SK-N-MC (cell line): ENCODE measurements around the gene CNOT8.
A peak's percentile ranks its signal among the peaks of the same experiment; 100 is the strongest.

Source experiments
- DNase-seq: peaks from one replicate; pipeline ENCODE4 v3.0.0-alpha.2; 2011; ENCODE audit warnings: low read depth, low spot score
- H3K27ac ChIP-seq: fragments of 200-600 bp; sonication (generic); 2 replicates; pipeline ENCODE4 v1.5.1; 2016; ENCODE audit warnings: mixed run types
- H3K36me3 ChIP-seq: fragments of 200-600 bp; sonication (generic); 2 replicates; pipeline ENCODE4 v1.6.1; 2017; ENCODE audit warnings: antibody characterized with exemption, low read length, mixed read lengths; ENCODE audit not compliant: insufficient read depth
- H3K4me3 ChIP-seq: fragments of 200-600 bp; sonication (generic); 2 replicates; pipeline ENCODE4 v1.5.1; 2016
- H3K9ac ChIP-seq: fragments of 200-600 bp; sonication (generic); 2 replicates; pipeline ENCODE4 v1.8.0; 2017; ENCODE audit warnings: mixed run types, mixed read lengths; ENCODE audit not compliant: insufficient read length
- H3K9me3 ChIP-seq: fragments of 200-600 bp; sonication (generic); 2 replicates; pipeline ENCODE4 v1.6.1; 2017; ENCODE audit warnings: low read depth, mild to moderate bottlenecking, antibody characterized with exemption, low read length, moderate library complexity, mixed read lengths
- EZH2 ChIP-seq: fragments of 200-600 bp; sonication (generic); IDR thresholded peaks from one replicate; pipeline ENCODE4 v1.6.1; 2017; ENCODE audit warnings: antibody characterized with exemption
- FOXP2 ChIP-seq: optimal IDR thresholded peaks from 2 replicates; pipeline ENCODE3; 2011; ENCODE audit warnings: mild to moderate bottlenecking, moderate library complexity; ENCODE audit not compliant: insufficient read depth; ENCODE audit errors: extremely low read length, control extremely low read depth
- POLR2AphosphoS5 ChIP-seq: IDR thresholded peaks from 2 replicates; pipeline ENCODE4 v1.6.1; 2012; ENCODE audit warnings: mild to moderate bottlenecking, low read depth, low read length, borderline replicate concordance

Gene CNOT8

DNA sequence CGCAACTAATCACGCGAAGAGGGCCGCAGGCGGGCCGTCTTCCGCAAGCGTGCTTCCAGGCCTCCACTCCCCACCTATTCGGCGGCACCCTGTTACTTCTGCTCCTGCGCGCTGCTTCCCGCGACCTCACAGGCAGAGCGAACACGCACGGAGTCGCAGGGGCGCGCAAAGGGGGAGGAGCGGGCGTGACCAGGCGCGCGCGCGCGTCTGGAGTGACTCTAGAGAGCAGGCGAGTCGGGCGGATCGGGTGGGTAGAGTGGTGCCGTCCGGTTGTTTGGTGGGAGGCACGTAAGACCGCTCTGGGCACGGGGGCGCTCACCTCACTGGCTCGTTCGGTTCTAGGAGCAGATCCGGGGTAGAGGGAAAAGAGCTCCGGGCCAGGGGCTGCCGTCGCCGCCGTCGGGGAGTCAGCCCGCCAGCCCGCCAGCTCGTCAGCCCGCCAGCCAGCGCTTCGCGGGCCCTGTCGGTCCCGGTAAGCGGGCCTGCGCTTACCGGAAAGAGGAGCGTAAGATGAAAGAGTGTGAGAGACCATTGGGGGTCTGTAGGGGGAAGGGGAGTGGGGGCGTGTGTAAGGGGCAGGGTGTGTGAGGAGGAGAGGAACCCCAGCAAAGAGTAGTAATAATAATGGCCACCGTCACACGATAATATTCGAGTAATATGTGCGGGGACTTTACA is at the start of gene CNOT8:
Gene CNOT8 (plus strand): TSS at position 331 of the 675 bp plus-strand sequence. CDS start 4,652 bp downstream, outside the sequence.
- Histone ChIP-seq H3K36me3 (peaks cover 16% of the 10 kb centered on the region), H3K9me3 (no peaks in the 10 kb centered on the region), H3K4me3 (peak within 1 kb of the TSS; percentile 87), H3K9ac (peak within 1 kb of the TSS; percentile 90), H3K27ac (peak within 1 kb of the TSS; percentile 96)
- TF ChIP-seq FOXP2 (no peak), POLR2AphosphoS5 (peak; percentile 91; the same call in 1 of the 2 replicates), EZH2 (no peak)
- DNase-seq: peak; percentile 89

DNA sequence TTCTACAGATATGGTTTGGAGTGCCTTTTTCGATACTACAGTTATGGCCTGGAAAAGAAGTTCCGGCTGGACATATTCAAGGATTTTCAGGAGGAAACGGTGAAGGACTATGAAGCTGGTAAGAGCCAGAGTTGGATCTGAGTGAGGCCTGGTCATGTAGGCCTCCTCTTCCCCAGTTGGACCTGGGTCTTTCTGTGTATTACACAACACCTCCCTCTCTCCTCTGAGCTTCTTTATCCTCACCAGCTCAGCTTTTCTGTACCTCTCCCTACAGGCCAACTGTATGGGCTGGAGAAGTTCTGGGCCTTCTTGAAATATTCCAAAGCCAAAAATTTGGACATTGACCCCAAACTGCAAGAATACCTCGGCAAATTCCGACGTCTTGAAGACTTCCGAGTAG is 47.2 kb upstream of the CNOT8 start:
- DNase-seq: no peak
- H3K27ac ChIP-seq: no peak overlapping the region
- TF ChIP-seq FOXP2: no peak
- no peak for TF ChIP-seq EZH2
- TF ChIP-seq POLR2AphosphoS5: no peak
- no peak overlapping the region for H3K4me3 ChIP-seq
- H3K36me3 ChIP-seq: peaks cover 95% of the 10 kb centered on the region
- H3K9me3 ChIP-seq: no peaks in the 10 kb centered on the region
- H3K9ac ChIP-seq: no peak overlapping the region

DNA sequence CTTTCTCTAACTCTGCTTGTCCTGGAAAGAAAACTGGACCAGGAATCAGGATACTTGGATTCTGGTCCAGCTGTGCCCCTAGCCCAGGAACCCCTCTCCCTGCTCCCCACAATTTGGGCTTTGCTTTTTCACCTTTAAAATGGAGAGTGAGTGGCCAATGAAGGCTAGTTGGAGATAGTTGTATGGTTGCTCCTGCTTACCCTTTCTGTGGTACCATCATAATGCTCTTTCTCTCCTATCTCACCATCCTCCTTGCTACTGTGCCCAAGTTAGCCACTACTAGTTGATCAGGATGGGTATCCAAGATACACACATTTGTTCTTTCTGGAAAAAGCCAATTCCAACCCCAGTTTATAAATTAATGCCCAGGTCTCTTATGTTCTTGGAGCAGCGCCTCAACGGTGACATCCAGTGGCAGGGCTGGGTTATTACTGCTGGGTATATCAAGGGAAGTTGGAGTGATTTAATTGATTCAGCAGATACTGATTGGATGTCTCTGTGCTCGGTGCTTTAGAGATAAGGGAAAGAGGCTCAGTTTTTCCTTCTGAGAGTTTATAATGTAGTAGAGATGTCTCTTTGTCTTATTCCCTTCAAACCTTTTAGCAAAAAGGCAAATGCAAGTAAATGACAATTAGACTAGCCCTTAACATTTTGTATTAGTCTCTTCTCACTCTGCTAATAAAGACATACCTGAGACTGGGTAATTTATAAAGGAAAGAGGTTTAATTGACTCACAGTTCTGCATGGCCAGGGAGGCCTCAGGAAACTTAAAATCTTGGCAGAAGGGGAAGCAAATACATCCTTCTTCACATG is 46.6 kb upstream of the CNOT8 start:
- Histone ChIP-seq H3K4me3 (no peak overlapping the region), H3K36me3 (peaks cover 95% of the 10 kb centered on the region), H3K27ac (no peak overlapping the region), H3K9me3 (no peaks in the 10 kb centered on the region), H3K9ac (no peak overlapping the region)
- peak; percentile 32 for DNase-seq
- TF ChIP-seq EZH2 (no peak), FOXP2 (no peak), POLR2AphosphoS5 (no peak)

DNA sequence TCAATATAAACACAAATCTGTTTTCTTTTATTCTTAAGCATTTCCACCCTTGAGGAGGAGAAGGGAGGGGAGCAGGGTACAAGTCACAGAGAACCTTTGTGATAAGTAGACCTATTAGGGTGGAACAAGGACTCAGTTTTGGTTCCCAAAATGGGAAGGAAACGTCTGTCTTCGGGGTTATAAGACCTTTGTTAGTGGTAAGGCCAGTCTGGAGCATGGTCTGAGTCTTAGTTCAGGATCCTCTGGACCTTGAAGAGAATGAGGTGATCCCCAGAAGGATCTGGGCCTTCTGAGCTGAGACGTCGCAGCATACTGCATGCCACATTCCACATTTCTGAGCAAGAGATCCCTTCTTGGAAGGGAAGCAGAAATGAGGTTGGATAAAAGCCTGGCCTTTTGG is 45.3 kb upstream of the CNOT8 start:
- TF ChIP-seq FOXP2: no peak
- TF ChIP-seq EZH2: no peak
- 0 out of 2 replicates have a peak, but pooled peaks have one; percentile 10 for TF ChIP-seq POLR2AphosphoS5
- peaks cover 89% of the 10 kb centered on the region for H3K36me3 ChIP-seq

DNA sequence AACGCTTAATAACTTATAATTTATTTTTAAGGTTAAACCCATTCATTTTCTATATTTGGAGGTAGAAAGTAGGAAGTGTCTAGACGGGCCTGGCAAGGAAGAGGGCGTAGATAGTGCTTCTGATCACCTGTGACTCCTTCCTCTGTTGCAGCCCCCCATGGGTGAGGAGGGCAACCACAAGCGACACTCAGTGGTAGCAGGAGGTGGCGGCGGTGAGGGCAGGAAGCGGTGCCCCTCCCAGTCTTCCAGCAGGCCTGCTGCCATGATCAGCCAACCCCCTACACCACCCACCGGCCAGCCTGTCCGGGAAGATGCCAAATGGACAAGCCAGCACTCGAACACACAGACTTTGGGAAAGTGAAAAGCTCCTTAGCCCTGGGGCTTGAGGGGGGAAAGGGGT is 44.7 kb upstream of the CNOT8 start:
- H3K9ac ChIP-seq: no peak overlapping the region
- TF ChIP-seq EZH2 (no peak), POLR2AphosphoS5 (no peak), FOXP2 (no peak)
- H3K36me3 ChIP-seq: peaks cover 88% of the 10 kb centered on the region
- H3K4me3 ChIP-seq: no peak overlapping the region
- H3K27ac ChIP-seq: no peak overlapping the region
- no peaks in the 10 kb centered on the region for H3K9me3 ChIP-seq
- no peak for DNase-seq

More for the DNA sequence above, 45.3 kb upstream of the CNOT8 start:
- no peak overlapping the region for H3K9ac ChIP-seq
- H3K4me3 ChIP-seq: no peak overlapping the region
- no peak overlapping the region for H3K27ac ChIP-seq
- H3K9me3 ChIP-seq: no peaks in the 10 kb centered on the region
- no peak for DNase-seq

DNA sequence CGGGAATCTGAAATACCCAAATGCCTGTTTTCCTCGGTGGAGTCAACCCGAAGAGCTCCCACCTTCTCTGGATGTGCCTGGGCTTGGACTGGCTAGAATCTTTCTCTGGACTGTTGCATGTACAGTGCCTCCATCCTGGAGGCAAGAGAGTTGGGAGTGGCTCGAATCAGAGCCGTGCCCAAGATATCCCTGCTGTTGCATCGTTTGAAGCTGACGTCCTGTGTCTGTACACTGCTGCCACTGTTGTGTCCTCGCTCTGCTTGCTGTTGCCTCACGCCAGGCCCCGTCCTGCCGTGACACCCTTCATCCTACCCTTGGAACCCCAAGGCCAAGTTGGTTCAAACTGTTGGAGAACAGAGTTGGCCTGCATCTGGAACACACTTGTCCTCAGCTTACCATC is 43.4 kb upstream of the CNOT8 start:
- H3K9ac ChIP-seq: no peak overlapping the region
- TF ChIP-seq EZH2: no peak
- TF ChIP-seq POLR2AphosphoS5: no peak
- no peak for TF ChIP-seq FOXP2
- H3K4me3 ChIP-seq: no peak overlapping the region
- peaks cover 79% of the 10 kb centered on the region for H3K36me3 ChIP-seq
- no peak for DNase-seq
- H3K27ac ChIP-seq: no peak overlapping the region
- H3K9me3 ChIP-seq: no peaks in the 10 kb centered on the region

DNA sequence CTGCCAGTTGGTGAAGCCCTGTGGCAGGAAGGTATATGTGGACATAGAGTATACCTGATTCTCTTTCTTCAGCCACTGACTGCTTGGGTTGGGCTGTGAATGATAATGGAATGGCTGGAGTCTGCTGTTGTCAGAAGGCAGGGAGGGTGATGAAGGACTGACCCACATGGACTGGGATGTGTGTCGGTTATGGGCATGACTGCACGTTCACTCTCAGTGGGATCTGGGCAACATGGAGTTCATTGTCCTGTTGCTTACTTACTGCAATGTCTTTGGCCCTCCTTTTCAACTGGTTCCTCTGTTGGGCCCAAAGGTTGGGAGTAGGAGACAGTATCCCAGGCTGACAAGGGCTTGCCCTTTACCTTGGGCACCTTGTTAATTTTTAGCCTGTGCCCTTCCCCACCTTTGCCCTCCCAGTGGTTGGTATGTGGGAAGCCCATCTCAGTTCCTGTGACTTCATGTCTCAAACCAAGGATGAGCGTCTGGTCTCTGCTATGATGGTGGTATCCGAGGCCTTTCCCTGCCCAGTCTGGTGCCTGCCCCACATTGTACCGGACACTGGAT is 42.7 kb upstream of the CNOT8 start:
- Histone ChIP-seq H3K27ac (no peak overlapping the region), H3K9me3 (no peaks in the 10 kb centered on the region), H3K4me3 (no peak overlapping the region), H3K9ac (no peak overlapping the region), H3K36me3 (peaks cover 72% of the 10 kb centered on the region)
- TF ChIP-seq POLR2AphosphoS5: no peak; the same call in 1 of the 2 replicates
- no peak for TF ChIP-seq FOXP2
- TF ChIP-seq EZH2: no peak
- no peak for DNase-seq

DNA sequence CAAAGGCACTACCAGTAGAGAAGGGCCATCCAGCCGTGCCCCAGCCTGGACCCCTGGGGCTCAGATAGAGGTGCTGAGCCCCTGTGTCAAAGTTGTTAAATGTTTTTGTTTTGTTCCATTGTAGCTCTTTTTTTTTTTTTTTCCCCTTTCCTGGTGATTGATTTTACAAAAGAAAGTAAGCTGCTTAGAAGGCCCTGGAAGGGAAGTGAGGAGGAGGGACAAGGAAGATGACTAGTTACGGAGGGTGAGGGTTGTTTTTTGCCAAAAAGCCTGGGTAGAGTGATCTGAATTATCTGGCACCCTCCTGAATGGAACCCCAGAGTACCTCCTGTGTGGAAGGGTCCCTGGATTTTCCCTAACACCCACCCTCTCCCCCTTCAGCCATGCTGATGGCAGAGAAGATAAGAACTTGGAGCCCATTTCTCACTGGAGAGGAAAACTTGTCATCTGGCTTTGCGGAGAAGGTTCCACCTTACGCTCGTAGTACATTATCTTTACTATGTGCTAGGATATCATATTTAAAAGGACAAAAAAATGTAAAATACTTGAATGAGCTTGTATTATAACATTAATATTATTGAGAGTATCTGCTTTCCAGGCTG is 41.4 kb upstream of the CNOT8 start:
- Histone ChIP-seq H3K9ac (no peak overlapping the region), H3K4me3 (no peak overlapping the region), H3K9me3 (no peaks in the 10 kb centered on the region), H3K36me3 (peaks cover 60% of the 10 kb centered on the region), H3K27ac (no peak overlapping the region)
- no peak for TF ChIP-seq FOXP2
- DNase-seq: no peak
